Activated CD4-positive, alpha-beta T cell treated with anti-CD3 and anti-CD28 coated beads for 48 hours (primary cell): ENCODE results near the gene CTAG1A.
"Not testable (repeated sequence)": the region's sequence is repeated elsewhere in the genome, so short reads cannot be mapped to it uniquely, and the experiment has no call there.

Source experiments
- DNase-seq: peaks from one replicate; pipeline ENCODE4 v3.0.0-alpha.2; 2020

Gene CTAG1A

DNA sequence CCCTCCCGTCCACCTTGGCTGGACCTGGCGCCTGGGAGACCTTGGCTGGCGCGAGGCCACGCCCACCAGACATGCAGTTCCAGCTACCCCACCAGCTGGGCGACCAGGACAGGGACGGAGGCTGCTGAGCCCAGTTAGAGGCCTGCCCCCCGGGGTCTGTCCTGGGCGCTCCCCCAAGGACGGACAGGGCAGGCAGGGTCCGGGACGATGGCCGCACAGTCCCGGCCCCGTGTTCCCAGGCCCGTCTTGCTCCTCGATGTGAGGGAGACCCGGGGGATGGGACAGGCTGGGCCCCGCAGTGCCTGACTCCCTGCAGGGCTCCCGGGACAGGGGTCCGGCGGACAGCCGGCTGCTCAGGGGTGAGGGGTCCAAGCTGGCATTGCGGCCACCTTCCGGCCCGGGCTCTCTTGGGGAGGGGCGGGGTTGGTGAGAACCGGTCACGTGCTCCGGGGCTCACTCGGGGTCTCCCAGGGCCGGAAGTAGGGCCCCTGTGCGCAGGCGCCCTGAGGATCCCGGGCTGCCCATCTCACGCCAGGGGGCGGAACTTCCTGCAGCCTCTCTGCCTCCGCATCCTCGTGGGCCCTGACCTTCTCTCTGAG, at the start of gene CTAG1A:
Gene CTAG1A, plus strand, starts transcription at position 549 of the 599 bp plus-strand sequence. CDS start 74 bp downstream, outside the sequence.
- not testable (repeated sequence) for DNase-seq

DNA sequence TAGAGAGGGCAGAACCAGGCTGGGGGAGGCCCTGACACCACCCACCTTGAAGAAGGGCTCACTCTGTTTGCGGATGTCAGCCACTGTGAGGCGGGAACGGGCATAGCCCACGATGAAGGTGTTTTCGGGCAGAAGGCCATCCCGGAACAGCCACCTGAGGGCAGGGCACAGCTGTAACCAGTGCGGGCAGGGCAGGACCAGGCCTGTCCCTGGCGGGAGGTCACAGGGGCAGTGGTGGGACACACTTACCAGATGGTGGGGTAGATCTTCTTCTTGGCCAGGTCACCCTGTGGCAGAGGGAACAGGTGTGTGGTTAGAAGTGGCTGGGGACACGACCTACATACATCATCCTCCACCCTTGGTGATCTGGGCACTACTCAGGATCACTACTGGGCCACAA, 49.0 kb upstream of the CTAG1A start:
- DNase-seq, result no peak

DNA sequence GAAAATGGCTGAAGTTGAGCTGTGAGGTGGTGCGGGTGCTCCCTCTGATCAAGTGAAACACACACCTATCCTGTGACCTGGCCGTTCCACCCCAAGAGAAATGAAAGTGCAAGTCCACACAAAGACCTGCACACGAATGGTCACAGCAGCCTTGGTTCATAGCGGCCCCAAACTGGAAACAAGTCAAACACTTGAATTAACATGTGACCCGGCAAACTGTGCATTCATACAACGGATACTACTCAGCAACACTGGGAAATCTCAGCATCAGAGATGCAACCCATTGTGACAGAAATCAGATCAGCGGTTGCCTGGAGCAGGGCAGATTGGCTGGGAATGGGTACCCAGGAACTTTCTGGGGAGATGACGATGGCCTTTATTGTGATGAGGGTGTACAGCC, 45.9 kb upstream of the CTAG1A start:
- no peak for DNase-seq

DNA sequence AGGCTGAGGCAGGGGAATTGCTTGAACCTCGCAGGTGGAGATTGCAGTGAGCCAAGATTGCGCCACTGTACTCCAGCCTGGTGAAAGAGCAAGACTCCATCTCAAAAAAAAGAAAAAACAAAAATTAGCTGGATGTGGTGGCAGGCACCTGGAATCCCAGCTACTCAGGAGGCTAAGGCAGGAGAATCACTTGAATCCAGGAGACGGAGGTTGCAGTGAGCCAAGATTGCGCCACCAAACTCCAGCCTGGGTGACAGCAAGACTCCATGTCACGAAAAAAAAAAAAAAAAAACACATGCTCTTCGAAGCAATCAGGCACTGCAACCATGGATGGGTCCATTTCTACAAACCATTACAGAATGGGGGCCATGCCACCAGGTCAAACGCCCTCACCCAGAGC, 44.6 kb upstream of the CTAG1A start:
- DNase-seq, result not testable (repeated sequence)

DNA sequence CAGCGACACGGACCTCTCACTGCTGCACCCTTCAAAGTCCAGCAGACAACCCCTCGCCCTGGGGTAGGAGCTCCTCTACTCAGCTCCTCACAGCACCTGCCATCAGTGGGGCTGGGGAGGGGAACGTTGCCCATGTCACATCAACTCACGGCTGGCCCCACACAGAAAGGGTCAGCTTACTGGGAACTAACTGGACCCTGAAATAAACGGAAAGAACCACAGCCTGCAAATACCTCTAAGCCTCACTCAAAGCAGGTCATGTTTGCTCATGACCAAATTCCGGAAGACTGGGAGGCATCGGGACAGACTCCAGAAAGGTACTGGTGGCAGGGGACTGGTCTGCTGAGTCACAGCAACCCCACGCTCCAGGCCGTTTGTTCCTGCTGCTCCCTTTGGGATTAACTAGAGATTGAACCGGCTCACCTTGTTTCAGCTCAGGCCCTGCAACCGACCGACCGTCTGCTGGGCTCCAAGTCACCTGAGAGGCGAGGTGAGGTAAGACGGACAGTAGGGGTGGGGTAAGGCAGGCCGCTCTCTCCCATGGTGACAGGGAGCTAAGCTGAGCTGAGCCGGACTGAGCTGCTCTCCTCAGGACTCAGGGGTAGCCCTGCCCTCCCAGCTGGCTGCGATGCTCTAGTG, 43.9 kb upstream of the CTAG1A start:
- no peak for DNase-seq

DNA sequence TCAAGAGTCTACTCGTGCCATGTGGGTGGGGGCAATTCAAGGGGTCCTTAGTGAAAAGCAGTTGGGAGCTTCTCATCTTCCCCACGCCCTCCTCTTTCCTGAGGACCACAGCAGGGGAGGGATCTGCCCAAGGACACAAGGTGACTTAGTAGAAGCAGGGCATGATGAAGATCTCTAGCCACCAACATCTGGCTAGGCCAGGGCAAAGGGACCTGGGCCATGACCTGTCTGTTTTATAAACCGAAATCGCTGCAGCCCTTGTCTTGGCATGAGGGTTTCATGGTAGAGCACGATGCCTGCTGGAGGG, 43.4 kb upstream of the CTAG1A start:
- no peak for DNase-seq

DNA sequence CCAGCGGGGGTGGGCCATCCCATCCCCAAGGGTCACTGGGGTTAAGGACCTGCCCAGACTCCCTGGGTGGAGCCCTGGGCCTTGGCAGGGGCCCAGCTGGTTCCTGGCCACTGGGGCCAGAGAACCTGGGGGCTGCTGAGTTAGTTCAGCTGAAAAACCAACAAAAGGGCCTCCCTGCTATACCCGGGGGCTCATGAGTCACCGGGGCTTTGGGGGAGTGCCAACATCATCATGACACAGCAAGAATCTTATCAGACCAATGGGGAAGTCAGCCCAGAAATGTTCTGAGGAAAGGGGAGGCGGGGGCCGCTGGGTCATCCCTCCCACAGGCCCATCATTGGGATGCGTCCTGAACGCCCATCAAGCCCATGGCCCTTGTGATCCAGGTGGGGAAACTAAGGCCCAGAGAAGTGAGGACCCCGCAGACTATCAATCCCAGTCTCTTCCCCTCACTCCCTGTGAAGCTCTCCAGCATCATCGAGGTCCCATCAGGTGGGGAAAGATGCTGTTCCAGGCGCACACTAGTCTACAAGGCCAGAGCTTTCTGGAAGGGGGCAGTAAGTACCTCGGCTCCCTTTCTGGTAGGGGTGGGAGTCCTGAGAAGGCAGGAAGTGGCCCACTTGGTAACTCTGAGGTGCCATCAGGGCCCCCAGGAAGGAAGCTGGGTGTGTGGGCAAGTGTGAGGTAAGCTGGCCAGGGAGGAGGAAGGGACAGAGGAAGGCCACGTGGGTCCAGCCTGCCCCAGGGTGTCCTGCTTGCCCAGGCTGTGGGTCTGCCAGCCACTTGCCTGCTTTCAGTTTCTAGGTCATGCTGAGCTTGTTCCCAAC, 42.8 kb upstream of the CTAG1A start:
- DNase-seq, result peak; percentile 63

DNA sequence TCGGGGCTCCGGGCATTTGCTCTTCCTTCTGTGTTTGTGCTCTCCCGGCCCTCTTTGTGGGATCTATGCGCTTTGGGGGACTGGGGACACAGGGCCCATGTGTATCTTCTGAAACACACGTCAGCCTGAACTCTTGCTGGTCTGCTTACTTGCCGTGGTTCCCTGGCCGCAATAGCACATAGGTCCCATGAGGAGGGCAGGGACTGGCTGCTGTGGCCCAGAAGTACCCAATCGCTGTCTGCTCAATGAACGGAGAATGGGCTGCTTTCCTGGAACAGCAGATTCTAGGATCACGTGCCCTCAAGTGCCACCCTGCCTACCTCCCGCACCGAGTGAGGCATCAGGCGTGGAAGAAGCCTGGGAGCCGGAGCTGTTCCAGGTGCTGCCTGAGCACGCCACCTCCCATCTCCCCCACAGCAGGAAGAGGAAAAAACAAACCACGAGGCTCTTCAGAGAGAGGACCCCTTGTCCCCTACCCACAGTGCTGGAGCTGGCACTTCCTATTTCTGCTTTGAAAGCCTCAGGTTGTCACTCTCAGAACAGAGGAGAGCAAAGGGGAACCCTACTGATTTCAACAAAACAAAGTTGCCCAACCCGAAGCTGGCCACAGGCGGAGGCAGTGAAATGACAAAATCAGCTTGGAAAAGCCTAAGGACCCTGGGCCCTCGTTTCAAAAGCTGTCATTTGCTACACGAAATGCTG, 42.1 kb upstream of the CTAG1A start:
- DNase-seq, result peak; percentile 45

DNA sequence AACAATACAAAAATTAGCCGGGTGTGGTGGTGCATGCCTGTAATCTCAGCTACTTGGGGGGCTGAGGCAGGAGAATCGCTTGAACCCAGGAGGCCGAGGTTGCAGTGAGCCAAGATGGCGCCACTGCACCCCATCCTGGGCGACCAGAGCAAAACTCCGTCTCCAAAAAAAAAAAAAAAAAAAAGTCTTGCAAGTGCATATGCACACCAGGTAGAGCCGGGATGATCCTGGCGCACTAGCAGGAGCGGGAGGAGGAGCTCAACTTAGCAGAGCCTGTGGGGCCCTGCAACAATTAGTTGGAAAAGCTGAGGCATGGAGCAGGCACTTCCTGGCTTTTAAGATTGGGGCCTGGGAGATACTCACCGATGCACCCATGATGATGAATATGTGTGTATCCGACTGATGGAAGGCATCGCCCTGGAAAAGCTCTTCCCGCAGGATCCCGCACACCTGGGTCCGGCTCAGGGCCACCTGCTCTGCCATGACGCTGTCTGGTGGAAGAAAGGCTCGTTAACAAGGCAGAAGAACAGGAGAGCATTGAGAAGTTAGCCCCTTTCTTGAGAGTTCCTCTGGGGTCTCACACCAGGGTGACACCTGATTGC, 39.2 kb upstream of the CTAG1A start:
- DNase-seq, result no peak

DNA sequence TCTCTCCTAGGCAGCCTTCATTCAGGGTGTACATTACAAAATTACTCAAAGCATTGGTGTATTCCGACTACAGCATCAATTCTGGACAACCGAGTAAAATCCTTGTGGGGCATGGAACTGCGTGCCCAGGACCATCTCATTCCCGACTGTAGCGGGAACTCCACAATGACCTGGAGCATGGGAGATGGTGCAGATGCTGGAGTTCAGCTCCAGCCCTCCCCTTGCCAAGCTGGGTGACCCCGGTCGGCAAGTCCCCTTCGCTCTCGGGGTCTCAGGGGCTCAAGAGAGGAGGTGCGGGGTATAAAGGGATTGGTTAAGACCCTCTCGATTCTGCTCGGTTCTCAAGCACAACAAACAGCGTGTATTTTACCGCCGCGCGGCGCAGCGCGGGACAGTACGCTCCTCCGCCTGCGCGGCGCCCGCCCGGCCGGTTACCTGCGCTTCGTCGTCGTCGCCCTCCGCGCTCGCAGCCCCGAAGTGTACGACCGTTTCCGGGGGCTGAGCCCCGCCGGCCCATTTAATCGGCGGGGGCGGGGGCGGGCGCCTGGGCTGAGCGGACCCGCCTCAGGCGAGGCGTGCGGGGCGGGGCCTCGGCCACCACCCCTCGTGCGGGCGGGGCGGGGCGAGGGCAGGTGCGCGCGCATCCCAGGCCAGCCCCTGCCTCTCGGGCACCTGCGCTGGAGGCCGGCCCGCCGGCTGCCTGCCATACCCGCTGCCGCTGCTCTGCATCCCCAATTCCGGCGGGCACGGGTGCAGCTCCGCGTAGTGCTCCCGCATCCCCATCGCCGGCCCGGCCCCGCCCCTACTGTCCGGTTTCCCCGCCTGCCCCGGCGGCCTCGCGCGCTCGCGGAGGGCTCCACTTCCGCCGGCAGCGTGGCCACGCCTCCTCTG, 38.3 kb upstream of the CTAG1A start, which contains the start of gene G6PD:
Gene G6PD, minus strand, starts transcription at position 493 of the 891 bp plus-strand sequence. CDS start 691 bp downstream, outside the sequence.
- DNase-seq, result peak; percentile 82

DNA sequence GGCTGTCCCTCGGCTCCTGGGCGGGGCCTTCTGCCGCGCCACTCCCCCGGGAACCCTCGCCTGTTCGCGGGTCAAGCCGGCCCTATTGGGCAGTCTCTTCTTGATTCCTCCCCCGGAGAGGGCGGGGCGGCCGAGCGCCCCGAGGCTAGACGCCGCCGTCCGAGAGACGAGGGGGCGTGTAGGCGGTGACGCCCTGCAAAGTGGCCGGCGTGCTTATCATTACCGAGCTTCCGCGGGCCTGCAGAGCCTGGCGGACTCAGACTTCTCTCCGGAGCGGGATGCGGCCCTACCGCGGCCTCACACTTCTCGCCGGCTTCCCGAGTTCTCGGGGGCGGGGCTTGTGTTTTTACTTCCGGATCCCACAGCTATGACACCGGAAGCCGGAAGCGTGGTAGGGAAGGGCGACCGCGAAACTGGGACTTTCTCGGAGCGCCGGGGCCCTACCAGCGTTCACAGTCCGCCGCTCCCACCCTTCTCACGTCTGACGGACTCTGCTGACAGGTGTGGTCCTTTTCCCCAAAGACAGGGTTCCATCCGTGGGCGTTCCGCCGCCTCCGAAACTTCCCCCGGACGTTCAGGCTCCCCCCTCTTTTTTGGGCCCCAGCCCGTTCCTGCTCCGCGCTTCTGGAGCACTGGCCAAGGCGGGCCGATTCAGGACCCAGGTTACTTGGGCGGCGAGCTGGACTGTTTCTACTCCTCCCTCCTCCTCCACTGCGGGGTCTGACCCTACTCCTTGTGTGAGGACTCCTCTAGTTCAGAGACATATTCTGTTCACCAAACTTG, 37.5 kb upstream of the CTAG1A start, which contains the start of gene IKBKG:
Gene IKBKG, plus strand, starts transcription at position 376 of the 783 bp plus-strand sequence. CDS start 4,383 bp downstream, outside the sequence.
- DNase-seq, result peak; percentile 92

DNA sequence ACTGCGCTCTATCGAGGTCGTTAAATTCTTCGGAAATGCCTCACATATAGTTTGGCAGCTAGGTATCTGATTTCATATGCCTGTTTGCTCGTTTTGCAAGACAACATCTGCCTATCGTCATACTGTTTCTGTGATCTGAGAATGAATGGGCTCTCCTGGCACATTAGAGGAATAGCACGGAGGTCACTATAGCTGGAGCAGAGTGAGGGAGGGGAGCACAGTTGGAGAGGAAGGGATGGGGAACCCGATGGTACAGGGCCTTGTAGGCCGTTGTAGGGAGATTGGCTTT, 37.0 kb upstream of the CTAG1A start:
- no peak for DNase-seq

DNA sequence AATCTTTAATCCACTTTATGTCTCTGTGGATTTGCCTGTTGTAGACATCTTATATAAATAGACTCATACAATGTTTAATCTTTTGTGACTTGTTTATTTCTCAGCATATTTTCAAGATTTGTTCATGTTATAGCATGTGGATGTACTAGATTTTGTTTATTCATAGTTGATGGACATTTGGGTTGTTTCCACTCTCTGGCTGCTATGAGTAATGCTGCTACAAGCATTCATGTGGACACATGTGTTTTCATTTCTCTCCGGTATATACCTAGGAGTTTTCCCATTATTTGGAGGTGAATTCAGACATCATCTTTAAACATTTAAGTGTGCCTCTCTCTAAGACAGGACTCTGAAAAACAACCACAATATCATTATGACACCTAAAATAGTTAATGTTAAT, 35.2 kb upstream of the CTAG1A start:
- DNase-seq, result no peak

DNA sequence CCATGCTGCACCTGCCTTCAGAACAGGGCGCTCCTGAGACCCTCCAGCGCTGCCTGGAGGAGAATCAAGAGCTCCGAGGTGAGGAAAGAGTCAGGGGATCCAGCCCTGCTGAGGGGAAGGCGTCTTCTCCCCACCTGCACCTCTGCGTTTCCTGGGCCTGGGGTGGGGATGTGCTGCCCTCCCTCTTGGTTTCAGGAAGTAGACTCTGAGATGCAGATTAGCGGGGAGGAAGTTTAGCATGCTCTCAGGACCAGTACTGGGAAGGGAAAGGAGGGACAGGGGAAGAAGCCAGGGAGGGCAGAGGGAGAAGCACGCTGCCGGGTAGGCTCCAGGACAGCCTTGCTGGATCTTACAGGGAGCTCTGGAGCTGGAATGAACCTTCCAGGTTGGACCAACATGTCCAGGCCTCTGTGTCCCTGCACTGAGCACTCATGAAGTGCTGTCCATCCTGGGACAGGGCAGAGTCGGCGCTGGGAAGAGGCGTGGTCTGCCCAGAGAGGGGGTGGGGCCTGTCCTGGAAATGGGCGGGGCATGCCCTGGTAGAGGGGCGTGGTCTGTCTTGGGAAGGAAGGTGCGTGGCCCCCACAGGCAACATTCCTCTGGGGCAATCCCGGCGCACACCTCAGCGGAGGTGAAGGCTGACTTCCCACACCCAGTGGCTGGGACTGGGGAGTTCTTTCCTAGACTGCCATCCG, 32.7 kb upstream of the CTAG1A start:
- not testable (repeated sequence) for DNase-seq

DNA sequence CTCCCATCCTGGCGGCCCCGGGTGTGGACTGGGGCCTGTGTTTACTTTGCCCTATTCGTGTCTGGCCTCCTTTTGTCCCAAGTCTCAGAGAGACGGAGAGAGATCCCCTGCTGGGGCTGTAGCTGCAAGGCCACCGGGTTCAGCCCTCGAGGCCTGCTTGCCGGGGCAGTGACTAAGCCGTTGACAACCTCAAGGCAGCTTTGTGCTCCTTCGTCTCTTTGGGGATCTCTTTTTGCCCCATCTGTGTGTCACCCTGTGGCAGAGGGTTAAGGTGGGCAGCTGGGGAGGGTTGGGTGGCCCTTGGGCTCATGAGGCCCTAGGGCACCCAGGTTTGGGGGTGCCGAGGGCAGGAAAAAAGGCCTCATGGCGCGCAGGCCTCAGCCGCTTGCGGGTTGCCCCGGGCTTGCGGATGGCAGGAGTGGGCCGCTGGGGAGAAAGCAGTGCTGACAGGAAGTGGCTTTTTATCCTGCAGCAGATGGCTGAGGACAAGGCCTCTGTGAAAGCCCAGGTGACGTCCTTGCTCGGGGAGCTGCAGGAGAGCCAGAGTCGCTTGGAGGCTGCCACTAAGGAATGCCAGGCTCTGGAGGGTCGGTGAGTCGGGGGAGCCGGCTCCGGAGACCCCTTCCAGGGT, 26.8 kb upstream of the CTAG1A start:
- DNase-seq, result not testable (repeated sequence)

DNA sequence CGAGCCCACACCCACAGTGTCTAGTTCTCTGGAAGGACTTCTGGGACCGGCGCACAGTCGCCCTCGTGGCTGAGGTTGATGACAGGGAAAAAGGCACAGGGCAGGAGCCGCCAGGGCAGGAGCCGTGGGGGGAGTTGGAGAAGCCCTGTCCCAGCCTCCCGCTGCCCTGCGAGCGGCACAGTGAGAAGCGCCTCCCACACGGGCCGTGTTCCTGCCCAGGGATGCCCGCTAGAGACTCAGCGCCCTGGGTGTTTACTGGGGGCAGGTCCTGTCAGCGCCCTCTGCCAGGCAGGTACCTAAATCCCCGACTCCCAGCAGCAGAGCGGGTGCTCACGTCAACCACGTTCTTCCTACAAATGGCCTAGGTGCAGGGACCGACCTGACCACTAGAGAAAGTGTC, 26.0 kb upstream of the CTAG1A start:
- not testable (repeated sequence) for DNase-seq

DNA sequence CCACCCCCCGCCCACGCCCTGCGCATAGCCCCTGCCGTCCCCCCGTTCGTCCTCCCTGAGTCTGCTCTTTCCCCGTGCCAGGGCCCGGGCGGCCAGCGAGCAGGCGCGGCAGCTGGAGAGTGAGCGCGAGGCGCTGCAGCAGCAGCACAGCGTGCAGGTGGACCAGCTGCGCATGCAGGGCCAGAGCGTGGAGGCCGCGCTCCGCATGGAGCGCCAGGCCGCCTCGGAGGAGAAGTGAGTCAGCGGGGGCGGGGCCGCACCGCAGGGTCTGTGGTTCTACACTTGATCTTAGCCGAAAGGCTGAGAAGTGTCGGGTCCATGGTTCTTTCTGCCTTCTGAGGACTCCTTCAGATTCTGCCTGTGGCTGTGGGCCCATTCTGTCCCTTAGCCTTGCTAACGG, 24.6 kb upstream of the CTAG1A start:
- not testable (repeated sequence) for DNase-seq

DNA sequence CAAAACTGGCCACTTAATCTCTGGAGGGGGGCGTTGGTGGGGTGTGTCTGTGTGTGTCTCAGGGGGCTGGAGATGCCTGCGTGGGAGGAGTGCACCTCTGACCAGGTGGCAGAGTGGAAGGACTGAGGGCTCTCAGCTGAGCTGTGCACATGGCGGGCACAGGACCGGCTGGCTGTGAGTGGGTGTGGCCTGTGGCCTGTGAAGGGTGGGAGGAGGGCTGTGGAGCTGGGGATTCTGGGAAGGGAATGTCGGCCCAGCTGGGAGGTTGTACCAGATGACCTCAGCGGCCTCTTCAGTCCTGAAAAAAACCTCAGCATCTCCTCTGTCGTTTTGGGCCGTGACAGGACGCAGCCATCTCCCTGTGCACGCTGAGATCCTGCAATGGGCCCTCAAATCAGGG, 22.6 kb upstream of the CTAG1A start:
- not testable (repeated sequence) for DNase-seq

DNA sequence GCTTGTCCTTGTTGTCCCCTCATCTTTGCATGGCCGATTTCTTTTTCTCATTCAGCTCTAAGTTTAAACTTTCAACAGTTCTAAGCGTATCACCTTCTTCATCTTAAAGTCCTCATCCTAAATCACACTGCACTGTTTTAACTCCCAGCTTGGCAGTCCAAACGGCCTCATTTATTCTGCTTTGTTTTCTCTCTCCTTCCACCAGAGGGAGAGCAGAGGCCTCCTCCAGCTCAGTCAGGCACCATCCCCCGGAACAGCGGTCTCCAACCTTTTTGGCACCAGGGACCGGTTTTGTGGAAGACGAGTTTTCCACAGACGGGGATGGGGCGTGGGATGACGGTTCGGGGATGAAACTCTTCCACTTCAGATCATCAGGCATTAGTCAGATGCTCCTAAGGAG, 14.6 kb upstream of the CTAG1A start:
- DNase-seq, result not testable (repeated sequence)

DNA sequence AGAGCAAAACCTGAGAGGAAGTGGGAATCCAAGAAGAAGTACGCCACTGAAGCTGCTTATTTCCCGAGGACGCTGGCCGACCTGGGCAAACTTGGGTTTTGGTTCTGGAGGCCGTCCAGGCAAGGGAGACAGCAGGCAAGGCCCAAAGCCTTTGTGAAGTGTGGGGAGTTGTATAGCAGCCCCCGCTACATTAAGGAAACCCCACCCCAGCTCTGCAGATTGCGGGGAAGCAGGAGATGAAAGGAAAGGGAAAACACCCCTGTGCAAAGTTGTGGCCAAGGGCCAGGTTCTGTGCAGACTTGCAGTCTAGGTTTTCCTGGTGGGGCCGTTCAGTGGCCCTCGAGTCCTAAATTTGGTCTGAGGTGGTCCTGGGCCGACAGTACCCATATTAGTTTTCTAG, 11.9 kb upstream of the CTAG1A start:
- not testable (repeated sequence) for DNase-seq
